CD4-positive, CD25-positive, alpha-beta regulatory T cell (primary cell): ENCODE measurements around the gene AARSD1. TPM values are rescaled to one million over a fixed set of nuclear protein-coding genes. Genes with fewer than 3 reads are reported as not detected.

ENCODE experiments used
- ATAC-seq, 2 donors: fragments of 150-1000 bp; cut with Tn5 transposase; one replicate each; pipeline ENCODE4 v1.10.0; 2021; ENCODE audit warnings: low read depth in 2 of 2, moderate number of reproducible peaks in 2 of 2, moderate library complexity in 1 of 2
- DNase-seq, 3 donors: peaks; one replicate each; pipeline versions ENCODE4 v3.0.0 to v3.0.0-alpha.2; 2012 to 2022; ENCODE audit warnings: mixed read lengths in 1 of 3
- H3K27ac ChIP-seq: one replicate; pipeline ENCODE4 v1.7.0; 2013; ENCODE audit warnings: mild to moderate bottlenecking, low read length; ENCODE audit not compliant: insufficient read depth, poor library complexity, severe bottlenecking
- H3K27me3 ChIP-seq: one replicate; pipeline ENCODE4 v1.7.0; 2013; ENCODE audit warnings: low read length; ENCODE audit not compliant: control insufficient read depth, insufficient read depth
- H3K36me3 ChIP-seq: one replicate; pipeline ENCODE4 v1.7.0; 2013; ENCODE audit warnings: mild to moderate bottlenecking, low read length, moderate library complexity; ENCODE audit not compliant: control insufficient read depth, insufficient read depth
- H3K4me1 ChIP-seq: 2 replicates; pipeline ENCODE4 v1.7.0; 2013; ENCODE audit warnings: mild to moderate bottlenecking, low read length; ENCODE audit not compliant: insufficient read depth, control insufficient read depth, poor library complexity, severe bottlenecking
- H3K4me3 ChIP-seq: one replicate; pipeline ENCODE4 v1.7.0; 2013; ENCODE audit warnings: low read depth, mild to moderate bottlenecking, low read length, moderate library complexity
- H3K9me3 ChIP-seq, 2 experiments: 1 replicate in 1 of 2; 2 replicates in 1 of 2; pipeline ENCODE4 v1.7.0; 2013; ENCODE audit warnings: low read length in 2 of 2, mild to moderate bottlenecking in 1 of 2, moderate library complexity in 1 of 2; ENCODE audit not compliant: control insufficient read depth in 2 of 2
- H3K27ac Mint-ChIP-seq, 3 donors: one replicate each; pipeline ENCODE4 v1.8.0; 2020 to 2022; ENCODE audit warnings: mild to moderate bottlenecking in 3 of 3, mixed read lengths in 3 of 3, moderate library complexity in 2 of 3
- H3K27me3 Mint-ChIP-seq: one replicate; pipeline ENCODE4 v1.8.0; 2022; ENCODE audit warnings: mild to moderate bottlenecking, mixed read lengths
- H3K36me3 Mint-ChIP-seq: one replicate; pipeline ENCODE4 v1.8.0; 2020; ENCODE audit warnings: mixed read lengths
- H3K4me1 Mint-ChIP-seq, 4 donors: one replicate each; pipeline ENCODE4 v1.8.0; 2020 to 2022; ENCODE audit warnings: mixed read lengths in 4 of 4, mild to moderate bottlenecking in 1 of 4
- H3K4me3 Mint-ChIP-seq, 4 donors: one replicate each; pipeline ENCODE4 v1.8.0; 2020 to 2022; ENCODE audit warnings: mild to moderate bottlenecking in 4 of 4, mixed read lengths in 4 of 4, moderate library complexity in 3 of 4
- H3K9me3 Mint-ChIP-seq, 7 donors: one replicate each; pipeline ENCODE4 v1.8.0; 2020 to 2022; ENCODE audit warnings: mixed read lengths in 7 of 7, mild to moderate bottlenecking in 3 of 7, moderate library complexity in 2 of 7
- polyA plus RNA-seq, 4 donors: library from polyadenylated mRNA; unstranded; fragments of 300-500 nt; fragmentation: Illumina TruSeq; gene quantifications; one replicate each; pipeline ENCODE4 v1.2.3, GENCODE V29; 2021
- total RNA-seq: library from RNA; stranded (reverse); gene quantifications from one replicate; pipeline ENCODE4 v1.2.3, GENCODE V29; 2022

Gene AARSD1
- total RNA-seq = 48.5 TPM
- 10 to 100 TPM; 23.2 to 39.2 (median 28.9) TPM for polyA plus RNA-seq

DNA sequence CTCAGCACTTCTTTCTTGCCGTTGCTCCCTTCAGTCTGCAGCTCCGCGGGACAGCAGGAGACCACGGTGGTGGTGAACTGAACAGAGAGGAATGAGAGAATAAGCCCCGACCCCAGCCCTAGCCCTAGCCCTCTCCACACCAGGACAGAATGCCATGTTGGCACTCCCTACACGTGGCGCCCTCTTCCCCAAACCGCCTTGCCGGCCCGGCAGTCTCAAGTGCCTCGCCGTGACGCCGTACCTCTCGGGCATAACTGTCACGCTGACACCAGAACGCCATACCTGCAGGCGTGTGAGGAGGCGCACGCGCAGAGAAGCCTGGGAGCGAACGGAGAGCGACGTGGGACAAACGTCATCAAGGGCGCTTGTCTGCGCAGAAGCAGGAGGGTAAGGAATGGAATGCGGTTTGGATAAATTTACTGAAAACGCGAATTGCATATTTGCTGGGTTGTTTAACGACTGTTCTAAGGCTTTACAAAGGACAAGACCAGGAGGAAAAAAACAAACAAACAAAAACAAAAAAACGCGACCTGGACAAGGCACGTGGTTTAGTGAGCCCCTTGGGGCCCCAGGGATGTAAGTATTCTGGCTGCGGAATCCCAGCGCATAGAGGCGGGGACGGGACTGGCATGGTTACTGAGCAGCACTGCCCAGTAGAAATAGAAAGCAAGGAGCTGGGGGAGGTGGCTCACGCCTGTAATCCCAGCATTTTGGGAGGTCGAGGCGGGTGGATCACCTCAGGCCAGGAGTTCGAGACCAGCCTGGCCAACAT is at the start of gene AARSD1:
Gene AARSD1, minus strand, starts transcription at position 294 of the 772 bp plus-strand sequence. Its CDS starts 14 bp downstream, at position 280.
- peak within 1 kb of the TSS; percentile 79 for H3K27ac ChIP-seq
- Mint-ChIP-seq H3K9me3 (no peaks in the 10 kb centered on the region), H3K27me3 (peaks cover 6% of the 10 kb centered on the region), H3K4me1 (peaks cover 5 to 28% (median 17%) of the 10 kb centered on the region in 4 donors), H3K36me3 (peaks cover 18% of the 10 kb centered on the region), H3K27ac (peak within 1 kb of the TSS; percentile 95 to 99 (median 96)), H3K4me3 (peak within 1 kb of the TSS; percentile 91 to 99 (median 94))
- DNase-seq (peak; percentile 85 to 94 (median 90)), ATAC-seq (peak; percentile 96 to 98)
- peak within 1 kb of the TSS; percentile 93 for H3K4me3 ChIP-seq
- H3K9me3 ChIP-seq = no peaks in the 10 kb centered on the region
- H3K36me3 ChIP-seq = peaks cover 23% of the 10 kb centered on the region
- no peaks in the 10 kb centered on the region for H3K27me3 ChIP-seq
- H3K4me1 ChIP-seq = peaks cover 15% of the 10 kb centered on the region

DNA sequence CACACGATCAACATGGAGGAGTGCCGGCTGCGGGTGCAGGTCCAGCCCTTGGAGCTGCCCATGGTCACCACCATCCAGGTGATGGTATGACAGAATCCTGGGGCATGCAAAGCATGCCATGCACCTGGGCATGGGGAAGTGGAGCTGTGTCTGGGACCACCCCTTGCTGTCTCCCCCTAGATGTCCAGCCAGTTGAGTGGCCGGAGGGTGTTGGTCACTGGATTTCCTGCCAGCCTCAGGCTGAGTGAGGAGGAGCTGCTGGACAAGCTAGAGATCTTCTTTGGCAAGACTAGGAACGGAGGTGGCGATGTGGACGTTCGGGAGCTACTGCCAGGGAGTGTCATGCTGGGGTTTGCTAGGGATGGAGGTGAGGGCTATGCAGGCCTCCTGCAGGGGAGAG is 49.0 kb upstream of the AARSD1 start:
- DNase-seq (no peak), ATAC-seq (no peak)
- H3K27me3 ChIP-seq = no peaks in the 10 kb centered on the region
- Mint-ChIP-seq H3K4me3 (no peak overlapping the region), H3K27ac (peak overlapping the region in 1 of 3 donors; percentile 73), H3K36me3 (peaks cover 17% of the 10 kb centered on the region), H3K4me1 (peaks cover 5 to 29% (median 17%) of the 10 kb centered on the region in 4 donors), H3K9me3 (no peaks in the 10 kb centered on the region), H3K27me3 (no peaks in the 10 kb centered on the region)
- H3K4me3 ChIP-seq = no peak overlapping the region
- no peak overlapping the region for H3K27ac ChIP-seq
- no peaks in the 10 kb centered on the region for H3K9me3 ChIP-seq
- peaks cover 2% of the 10 kb centered on the region for H3K4me1 ChIP-seq
- H3K36me3 ChIP-seq = peaks cover 25% of the 10 kb centered on the region

DNA sequence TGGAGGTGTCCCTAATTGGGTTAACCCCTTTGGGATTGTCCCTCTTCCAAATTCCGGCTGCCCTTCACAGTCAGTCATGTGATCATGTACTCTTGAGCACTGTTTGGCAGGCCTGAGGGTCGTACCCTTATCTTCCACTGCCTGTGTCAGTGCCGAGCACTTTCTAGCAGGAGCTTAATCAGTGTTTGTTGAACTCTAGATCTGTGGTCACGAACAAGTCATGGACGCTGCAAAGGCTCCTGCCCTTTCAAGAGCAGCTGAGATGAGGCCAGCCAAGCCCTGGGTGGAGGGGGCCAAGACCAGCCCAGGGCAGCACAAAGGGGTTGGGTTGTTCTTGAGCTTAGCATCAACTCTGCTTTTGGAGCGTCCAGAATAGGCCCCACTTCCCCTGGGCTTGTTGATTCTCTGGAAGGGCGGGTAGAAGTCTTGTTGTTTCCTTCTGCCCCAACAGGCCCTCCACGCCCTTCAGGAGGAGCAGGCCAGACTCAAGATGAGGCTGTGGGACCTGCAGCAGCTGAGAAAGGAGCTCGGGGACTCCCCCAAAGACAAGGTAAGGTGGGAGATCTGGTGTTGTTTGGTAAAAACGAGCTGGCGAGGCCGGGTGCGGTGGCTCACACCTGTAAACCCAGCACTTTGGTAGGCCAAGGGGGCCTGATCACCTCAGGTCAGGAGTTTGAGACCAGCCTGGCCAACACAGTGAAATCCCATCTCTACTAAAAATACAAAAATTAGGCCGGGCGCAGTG is 47.6 kb upstream of the AARSD1 start:
- Mint-ChIP-seq H3K4me3 (peak overlapping the region in 1 of 4 donors; percentile 27), H3K9me3 (no peaks in the 10 kb centered on the region), H3K27me3 (no peaks in the 10 kb centered on the region), H3K36me3 (peaks cover 17% of the 10 kb centered on the region), H3K27ac (peak overlapping the region in 2 of 3 donors; percentile 68 to 86), H3K4me1 (peaks cover 5 to 30% (median 18%) of the 10 kb centered on the region in 4 donors)
- ATAC-seq = no peak
- Histone ChIP-seq H3K4me3 (no peak overlapping the region), H3K4me1 (peaks cover 3% of the 10 kb centered on the region), H3K27ac (no peak overlapping the region), H3K9me3 (no peaks in the 10 kb centered on the region), H3K36me3 (peaks cover 25% of the 10 kb centered on the region), H3K27me3 (no peaks in the 10 kb centered on the region)
- no peak for DNase-seq

DNA sequence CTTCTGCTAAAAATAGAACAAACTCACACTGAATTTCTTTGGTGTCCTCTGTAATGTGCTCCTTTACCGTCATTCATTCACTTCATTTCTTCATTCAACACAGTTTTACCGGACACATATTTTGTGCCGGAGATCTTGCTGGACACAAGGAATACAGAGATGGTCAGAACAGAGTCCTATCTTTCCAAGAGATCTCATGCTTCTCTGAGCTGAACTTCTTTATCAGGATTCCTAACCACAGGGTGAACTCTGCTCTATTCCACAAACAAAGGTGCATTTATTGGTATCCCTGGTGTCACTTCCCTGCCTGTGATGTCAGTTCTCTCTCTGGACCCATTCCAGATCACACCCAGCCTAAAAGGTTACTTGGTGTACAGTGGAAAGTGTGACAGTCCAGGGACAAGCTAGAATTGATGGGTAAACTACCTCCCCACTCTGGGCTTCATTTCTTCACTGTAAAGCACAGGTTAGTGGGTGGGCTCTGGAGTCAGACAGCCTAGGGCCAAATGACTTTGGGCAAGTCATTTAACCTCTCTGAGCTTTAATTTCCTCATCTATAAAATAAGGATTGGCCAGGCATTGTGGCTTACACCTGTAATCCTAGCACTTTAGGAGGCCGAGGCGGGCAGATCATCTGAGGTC is 46.5 kb upstream of the AARSD1 start:
- Histone ChIP-seq H3K36me3 (peaks cover 25% of the 10 kb centered on the region), H3K27ac (no peak overlapping the region), H3K4me3 (no peak overlapping the region), H3K27me3 (no peaks in the 10 kb centered on the region), H3K4me1 (peaks cover 8% of the 10 kb centered on the region), H3K9me3 (no peaks in the 10 kb centered on the region)
- peaks cover 10 to 37% (median 21%) of the 10 kb centered on the region in 4 donors for H3K4me1 Mint-ChIP-seq
- ATAC-seq (no peak), DNase-seq (no peak)
- H3K27me3 Mint-ChIP-seq = no peaks in the 10 kb centered on the region
- H3K27ac Mint-ChIP-seq = no peak overlapping the region
- H3K36me3 Mint-ChIP-seq = peaks cover 17% of the 10 kb centered on the region
- H3K9me3 Mint-ChIP-seq = no peaks in the 10 kb centered on the region
- H3K4me3 Mint-ChIP-seq = peak overlapping the region in 2 of 4 donors; percentile 63

DNA sequence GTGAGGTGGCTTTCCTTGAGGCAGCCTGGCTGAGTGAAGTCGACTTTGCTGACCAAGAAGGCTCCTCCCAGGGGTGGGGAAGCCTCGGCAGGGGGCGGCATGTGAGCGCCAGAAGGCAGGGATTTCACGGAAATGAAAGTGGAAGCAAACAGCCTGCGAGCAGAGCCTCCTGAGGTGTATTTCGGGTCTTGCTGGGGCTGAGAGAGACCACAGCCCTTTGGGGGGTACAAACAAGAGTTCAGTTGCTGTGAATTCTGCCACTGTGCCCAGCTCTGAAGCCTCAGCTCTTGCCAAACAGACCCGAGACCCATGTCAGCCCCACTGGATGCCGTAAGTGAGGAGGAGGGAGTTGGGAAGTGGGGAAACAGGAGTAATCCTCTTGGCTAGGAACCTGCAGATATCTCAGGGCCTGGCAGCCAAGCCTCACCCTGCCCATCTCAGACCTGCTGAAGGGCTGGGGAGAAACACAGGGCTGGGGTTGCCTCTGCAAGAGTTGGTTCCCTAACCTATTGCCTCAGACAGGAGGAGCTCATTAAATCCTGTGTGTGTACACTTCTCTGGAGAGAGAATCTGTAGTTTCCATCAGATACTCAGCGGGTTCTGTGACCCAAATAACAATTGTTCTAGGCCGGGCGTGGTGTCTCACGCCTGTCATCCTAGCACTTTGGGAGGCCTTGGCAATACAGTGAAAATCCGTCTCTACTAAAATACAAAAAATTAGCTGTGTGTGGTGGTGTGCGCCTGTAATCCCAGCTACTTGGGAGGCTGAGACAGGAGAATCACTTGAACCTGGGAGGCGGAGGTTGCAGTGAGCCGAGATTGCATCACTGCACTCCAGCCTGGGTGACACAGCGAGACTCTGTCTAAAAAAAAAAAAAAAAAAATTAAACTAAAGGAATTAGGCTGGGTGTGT is 42.6 kb upstream of the AARSD1 start, which contains the start of gene IFI35:
Gene IFI35, plus strand, starts transcription at position 146 of the 913 bp plus-strand sequence. Its CDS starts 164 bp downstream, at position 310.
- peak; percentile 71 to 93 (median 82) for DNase-seq
- H3K9me3 Mint-ChIP-seq = no peaks in the 10 kb centered on the region
- H3K27ac Mint-ChIP-seq = peak within 1 kb of the TSS; percentile 98 to 99 (median 99)
- peak within 1 kb of the TSS; percentile 96 to 100 (median 99) for H3K4me3 Mint-ChIP-seq
- H3K36me3 Mint-ChIP-seq = peaks cover 6% of the 10 kb centered on the region
- peak within 1 kb of the TSS; percentile 79 for H3K27ac ChIP-seq
- peaks cover 17% of the 10 kb centered on the region for H3K36me3 ChIP-seq
- H3K27me3 ChIP-seq = no peaks in the 10 kb centered on the region
- H3K4me1 ChIP-seq = peaks cover 8% of the 10 kb centered on the region
- no peaks in the 10 kb centered on the region for H3K9me3 ChIP-seq
- H3K4me1 Mint-ChIP-seq = peaks cover 10 to 32% (median 18%) of the 10 kb centered on the region in 4 donors
- peak; percentile 97 to 98 for ATAC-seq
- no peaks in the 10 kb centered on the region for H3K27me3 Mint-ChIP-seq
- peak within 1 kb of the TSS; percentile 97 for H3K4me3 ChIP-seq

DNA sequence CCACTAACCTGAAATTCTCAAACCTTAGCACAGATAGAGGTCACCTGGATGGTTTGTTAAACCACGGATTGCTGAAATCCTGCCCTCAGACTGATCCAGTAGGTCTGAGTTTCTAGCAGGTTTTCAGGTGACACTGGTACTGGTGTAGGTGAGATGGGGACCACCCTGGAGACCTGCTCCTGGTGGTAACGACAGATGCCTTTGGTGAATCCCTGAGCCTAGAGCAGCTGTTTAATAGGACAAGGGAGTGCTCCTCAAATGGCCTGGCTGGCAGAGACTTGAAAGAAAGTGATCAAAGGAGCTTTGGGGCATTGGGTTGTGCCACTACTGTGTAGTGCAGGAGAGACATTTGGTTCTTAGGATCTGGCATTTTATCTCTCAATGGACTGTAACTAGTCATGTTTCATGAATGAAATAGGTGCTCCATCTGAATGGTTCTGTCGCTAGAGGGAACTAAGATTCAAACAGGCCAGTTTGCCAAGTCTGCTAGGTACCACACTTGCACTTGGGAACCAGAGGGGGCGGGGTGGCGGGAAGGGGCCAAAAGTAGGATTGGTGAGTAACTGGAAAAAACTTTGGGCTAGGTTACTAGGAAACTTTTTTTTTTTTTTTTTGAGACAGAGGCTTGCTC is 39.4 kb upstream of the AARSD1 start:
- H3K27me3 Mint-ChIP-seq = peaks cover under 1% of the 10 kb centered on the region

More for the DNA sequence above, 39.4 kb upstream of the AARSD1 start:
- Histone ChIP-seq H3K27ac (no peak overlapping the region), H3K4me3 (no peak overlapping the region), H3K36me3 (peaks cover 26% of the 10 kb centered on the region), H3K27me3 (no peaks in the 10 kb centered on the region), H3K4me1 (peaks cover 18% of the 10 kb centered on the region), H3K9me3 (no peaks in the 10 kb centered on the region)
- H3K9me3 Mint-ChIP-seq = no peaks in the 10 kb centered on the region
- H3K4me1 Mint-ChIP-seq = peaks cover 6 to 35% (median 13%) of the 10 kb centered on the region in 4 donors
- H3K36me3 Mint-ChIP-seq = peaks cover 25% of the 10 kb centered on the region
- peak overlapping the region; percentile 5 to 62 (median 44) for H3K27ac Mint-ChIP-seq
- ATAC-seq (no peak), DNase-seq (no peak)
- H3K4me3 Mint-ChIP-seq = peak overlapping the region in 2 of 4 donors; percentile 27 to 82
